ENCODE results near the gene FAM216A.
"Not testable (repeated sequence)": the region's sequence is repeated elsewhere in the genome, so short reads cannot be mapped to it uniquely, and the experiment has no call there.

FAM216A gene

DNA sequence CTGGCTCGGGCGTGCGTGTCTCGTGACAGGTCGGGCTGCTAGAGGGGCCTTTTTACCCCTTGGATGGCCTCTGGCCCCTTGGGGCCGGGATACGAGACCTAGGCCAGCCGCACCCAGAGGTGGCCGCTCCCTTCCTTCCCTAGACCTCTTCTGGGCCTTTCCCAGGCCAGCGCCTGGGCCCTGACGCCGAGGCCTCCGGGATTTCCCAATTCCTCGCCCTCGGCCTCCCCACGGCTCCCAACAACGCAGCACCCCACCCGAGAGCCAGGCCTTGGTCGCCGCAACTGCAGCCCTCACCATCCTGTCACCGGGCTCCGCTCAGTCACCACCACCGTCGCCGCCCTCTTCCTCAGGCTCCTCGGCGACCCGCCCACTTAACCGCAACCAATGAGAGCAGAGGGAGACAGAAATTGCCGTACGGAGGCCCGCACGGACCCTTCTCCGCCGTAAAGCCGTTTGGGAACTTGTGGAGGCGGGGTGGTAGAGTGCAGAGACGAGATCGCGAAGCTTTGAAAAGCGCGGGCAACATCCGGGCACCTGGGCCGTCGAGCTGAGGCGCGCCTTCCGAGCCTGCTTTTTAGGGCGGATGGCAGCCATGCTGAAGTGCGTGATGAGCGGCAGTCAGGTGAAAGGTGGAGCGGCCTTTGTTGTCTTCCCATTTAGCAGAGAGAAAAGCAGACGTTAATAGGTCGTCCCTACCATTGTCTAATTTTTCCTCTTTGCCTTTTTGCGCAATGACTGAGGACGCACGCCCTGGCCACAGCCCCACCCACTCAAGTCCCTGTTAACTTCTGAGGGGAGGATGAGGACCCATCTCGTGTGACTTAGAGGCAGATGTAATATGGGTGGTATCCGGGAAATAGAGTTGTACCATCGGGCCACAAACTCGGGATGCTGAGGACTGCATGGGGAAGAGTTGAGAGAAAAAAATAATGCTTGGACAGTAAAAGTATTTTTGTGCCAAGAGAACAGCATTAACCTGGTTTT, 33.4 kb downstream of the FAM216A start, which contains the start of the genes RAD9B and VPS29:
Gene RAD9B, plus strand, starts transcription at position 580 of the 987 bp plus-strand sequence. Its CDS starts 7 bp downstream, at position 587.
Gene VPS29, minus strand, starts transcription at position 360 of the 987 bp plus-strand sequence. Its CDS starts 60 bp downstream, at position 300.
- peak; percentile 66 for FAIRE-seq

DNA sequence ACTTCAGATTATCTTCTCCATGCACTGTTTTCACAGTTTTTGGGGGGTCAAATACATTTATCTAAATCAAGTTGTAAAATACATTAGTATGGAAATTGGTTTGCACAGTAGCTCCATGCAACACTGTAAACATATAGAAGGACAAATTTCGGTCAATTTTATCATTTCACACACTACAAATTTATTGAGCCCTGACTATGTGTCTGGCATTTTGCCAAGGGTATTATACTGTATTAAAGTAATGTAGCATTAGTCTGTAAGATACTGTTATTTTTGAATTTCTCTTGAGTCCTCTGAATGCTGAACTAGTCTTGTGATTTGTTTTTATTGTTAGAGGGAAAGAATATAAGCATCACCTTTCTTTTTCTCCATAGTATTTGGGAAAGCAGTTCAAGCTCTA, 34.8 kb downstream of the FAM216A start:
- no peak for FAIRE-seq

DNA sequence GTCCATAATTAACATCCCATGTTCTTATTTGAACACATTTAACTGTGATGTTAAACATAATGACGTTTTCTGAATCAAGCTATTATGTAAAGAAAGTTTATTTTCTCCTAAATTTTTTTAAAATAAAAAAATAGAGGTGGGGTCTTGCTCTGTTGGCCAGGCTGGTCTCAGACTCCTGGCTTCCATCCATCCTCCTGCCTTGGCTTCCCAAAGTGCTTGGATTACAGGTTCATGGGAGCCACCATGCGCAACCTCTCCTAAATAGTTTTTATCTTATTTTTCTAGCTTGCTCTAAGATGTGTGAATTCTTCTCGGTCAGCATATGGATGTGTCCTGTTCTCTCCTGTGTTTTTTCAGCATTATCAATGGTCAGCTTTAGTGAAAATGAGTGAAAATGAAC, 36.7 kb downstream of the FAM216A start:
- no peak for FAIRE-seq

DNA sequence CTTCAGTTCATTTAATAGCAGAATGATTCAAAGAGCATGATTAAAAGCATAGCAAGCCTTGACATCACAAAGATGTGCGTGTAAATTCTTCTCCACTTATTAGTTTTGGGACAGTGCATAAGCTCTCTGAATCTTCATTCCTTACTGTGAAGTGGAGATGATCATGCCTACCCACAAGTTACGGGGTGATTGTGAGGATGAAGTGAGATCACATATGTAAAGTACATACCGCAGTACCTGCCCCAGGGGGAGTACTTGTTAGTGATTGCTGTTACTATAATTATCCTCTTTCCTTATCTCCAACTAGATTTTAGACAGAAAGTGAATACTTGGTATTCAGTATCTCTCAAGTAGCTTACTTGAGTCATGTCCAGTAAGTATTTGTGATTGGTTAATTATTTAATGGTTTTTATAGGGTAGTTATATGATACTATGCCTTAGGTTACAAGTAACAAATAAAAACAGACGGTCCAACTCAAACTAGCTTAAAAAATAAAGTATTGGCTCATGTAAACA, 39.5 kb downstream of the FAM216A start:
- FAIRE-seq = no peak

DNA sequence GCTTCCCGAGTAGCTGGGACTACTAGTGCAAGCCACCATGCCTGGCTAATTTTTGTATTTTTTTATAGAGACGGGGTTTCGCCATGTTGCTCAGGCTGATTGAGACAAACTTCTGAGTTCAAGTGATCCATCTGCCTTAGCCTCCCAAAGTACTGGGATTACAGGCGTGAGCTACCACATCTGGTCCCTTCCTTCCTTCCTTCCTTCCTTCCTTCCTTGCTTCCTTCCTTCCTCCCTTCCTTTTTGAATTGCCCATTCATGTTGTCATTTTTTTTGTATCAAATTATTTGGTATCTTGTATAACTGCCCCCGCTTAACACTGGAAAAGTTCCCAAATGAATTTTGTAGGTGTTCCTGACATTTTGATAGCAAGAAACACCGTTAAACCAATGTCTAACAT, 45.2 kb downstream of the FAM216A start:
- no peak for FAIRE-seq

DNA sequence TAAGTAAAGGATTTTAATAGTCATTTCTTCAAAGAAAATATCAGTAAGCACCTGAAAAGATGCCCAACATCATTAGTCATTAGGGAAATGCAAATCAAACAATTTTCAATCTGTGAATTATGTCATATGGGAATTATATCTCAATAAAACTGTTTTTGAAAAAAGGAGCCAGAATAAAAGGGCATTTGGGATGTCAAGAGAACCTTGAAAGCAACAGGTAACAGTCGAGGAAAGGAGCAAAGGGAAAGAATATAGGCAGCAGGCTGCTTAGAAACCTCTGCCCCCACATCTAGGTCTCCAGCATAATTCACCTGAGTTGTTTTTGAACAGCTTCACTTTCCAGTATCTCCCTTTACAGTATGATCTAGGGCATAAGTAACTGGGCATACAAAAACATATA, 45.7 kb downstream of the FAM216A start:
- FAIRE-seq = no peak

DNA sequence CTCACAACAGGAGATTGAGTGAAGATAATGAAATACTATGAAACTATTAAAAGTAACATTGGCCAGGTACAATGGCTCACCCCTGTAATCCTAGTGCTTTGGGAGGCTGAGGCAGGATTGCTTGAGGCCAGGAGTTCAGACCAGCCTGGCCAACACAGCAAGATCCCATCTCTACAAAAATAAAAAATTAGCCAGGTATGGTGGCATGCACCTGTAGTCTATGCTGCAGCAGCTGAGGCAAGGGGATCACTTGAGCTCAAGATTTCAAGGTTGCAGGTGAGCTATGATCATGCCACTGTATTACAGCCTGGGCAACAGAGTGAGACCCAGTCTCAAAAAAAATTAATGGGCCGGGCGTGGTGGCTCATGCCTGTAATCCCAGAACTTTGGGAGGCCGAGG, 48.4 kb downstream of the FAM216A start:
- FAIRE-seq = no peak

DNA sequence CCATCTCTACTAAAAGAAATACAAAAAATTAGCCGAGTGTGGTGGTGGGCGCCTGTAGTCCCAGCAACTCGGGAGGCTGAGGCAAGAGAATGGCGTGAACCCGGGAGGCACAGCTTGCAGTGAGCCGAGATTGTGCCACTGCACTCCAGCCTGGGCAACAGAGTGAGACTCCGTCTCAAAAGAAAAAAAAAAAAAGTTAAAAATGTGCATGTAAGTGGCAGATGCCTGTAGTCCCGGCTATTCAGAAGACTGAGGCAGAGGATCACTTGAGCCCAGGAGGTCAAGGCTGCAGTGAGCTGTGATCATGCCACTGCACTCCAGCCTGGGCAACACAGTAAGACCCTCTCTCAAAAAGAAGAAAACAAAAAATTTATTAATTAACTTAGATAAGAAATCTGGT, 49.4 kb downstream of the FAM216A start:
- not testable (repeated sequence) for FAIRE-seq

DNA sequence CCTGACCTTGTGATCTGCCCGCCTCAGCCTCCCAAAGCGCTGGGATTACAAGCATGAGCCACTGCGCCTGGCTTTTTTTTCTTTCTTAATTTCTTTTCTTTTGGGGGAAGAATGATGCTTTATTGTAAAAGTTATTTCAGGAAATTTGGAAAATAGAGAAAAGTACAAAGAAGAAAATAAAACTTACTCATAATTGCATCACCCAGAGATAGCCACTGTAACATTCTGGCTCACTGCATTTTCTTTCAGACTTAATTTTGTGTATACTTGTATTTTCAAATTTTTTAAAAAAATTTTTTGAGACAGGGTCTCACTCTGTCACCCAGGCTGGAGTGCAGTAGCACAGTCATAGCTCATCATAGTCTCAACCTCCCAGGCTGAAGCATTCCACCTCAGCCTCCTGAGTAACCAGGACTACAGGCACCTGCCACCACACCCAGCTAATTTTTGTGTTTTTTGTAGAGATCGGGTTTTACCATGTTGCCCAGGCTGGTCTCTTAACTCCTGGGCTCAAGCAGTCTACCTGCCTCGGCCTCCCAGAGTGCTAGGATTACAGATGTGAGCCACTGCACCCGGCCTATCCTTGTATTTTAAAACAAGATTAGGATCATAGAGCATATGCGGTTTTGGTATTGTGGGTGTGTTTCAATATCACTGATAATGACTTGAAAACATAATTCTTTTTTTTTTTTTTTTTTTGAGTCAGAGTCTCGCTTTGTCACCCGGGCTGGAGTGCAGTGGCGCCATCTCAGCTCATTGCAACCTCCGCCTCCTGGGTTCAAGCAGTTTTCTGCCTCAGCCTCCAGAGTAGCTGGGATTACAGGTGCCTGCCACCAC, 52.4 kb downstream of the FAM216A start:
- FAIRE-seq = not testable (repeated sequence)

DNA sequence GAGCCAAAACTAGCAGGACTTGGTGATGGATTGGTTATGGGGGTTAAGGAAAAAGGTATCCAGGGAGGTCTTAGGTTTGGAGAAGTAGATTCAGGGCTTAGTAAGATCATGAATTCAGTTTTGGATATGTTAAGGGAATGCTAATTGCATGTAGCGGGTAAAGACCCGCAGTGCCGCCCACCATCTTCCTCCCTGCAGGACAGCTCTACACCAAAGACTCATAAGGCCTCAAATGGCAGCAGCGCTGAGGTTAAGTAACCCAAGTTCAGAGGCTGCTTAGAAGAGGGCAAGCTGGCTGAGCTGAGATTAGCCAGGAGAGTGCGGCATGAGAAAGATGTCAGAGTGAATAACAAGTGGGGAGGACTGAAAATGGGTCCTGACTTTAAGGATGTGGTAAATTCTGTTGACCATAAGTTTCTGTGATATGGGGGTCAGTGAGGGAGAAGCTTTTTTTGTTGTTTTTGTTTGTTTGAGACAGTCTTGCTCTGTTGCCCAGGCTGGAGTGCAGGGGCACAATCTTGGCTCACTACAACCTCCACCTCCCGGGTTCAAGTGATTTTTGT, 59.7 kb downstream of the FAM216A start:
- no peak for FAIRE-seq

DNA sequence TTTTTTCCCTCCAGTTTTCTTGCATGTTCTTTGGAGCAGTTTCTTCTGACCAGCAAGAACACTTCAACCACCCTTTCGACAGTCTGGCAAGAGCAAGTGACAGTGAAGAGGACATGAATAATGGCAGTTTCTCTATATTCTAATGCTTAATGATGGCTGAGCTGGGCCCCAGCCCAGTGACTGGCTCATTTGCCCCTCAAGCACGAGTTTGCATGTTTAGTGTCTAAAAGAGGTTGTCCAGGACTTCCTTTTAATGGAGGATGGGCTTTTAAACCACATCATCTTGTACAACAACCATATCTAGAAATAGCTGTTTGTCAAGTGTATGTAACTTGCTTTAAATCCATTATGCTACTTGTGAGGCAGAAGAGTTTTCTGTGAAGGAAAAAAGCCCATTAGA, 61.9 kb downstream of the FAM216A start:
- no peak for FAIRE-seq

DNA sequence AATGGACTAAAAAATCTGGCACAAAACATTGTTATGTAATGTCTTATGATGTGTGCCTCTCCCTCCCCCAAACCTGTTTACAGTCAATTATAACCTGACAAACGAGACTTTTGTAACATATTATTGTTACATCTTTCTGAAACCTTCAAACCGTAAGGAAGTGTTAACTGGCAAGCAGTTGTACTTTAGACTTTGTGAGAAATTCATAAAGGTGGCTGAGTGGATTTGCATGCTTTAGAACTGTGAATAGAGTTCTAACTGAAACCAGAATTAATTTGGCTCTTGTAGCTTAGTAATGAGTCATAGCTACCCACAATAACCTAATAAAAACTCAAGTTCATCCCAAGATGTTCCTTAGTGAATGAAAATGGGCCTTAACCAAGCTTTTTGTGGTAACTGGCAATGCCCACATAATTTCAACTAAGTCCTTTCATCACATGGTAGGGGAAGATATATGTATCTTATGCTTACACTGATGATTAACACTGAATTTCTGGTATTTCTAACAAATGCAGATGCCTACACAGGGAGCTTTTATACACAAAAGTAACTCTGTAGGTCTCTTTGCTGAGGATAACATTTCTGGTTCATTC, 63.2 kb downstream of the FAM216A start:
- no peak for FAIRE-seq

DNA sequence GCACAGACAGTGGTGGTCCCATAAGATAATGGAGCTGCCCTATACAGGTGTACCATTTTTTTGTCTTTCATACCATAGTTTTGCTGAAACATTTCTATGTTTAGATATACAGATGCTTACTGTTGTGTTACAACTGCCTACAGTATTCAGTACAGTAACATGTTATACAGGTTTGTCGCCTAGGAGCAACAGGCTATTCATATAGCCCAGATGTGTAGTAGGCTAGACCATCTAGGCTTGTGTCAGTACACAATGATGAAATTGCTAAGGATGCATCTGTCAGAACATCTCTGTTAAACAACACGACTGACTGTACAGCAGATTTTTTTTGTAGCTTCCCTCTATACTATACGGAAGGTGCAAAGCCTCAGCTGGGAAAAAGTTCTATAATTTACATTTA, 64.0 kb downstream of the FAM216A start:
- no peak for FAIRE-seq

DNA sequence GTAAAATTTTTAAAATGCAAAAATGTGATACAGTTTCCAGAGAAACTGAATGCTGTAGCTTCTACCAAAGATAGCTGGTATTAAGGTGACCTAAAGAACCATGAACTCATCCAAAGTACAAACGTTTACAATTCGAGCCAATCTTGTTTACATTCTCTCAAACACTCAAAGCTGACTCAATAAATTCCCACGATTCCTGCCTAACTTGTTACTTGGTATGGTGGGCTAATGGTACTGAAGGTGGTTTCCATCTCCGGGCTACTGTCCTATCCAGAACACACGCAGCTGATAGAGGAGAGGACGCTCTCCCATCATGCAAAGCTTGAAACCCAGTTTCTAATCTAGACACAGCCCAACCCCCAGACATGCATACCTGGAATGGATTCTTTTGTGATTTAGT, 65.0 kb downstream of the FAM216A start:
- no peak for FAIRE-seq

DNA sequence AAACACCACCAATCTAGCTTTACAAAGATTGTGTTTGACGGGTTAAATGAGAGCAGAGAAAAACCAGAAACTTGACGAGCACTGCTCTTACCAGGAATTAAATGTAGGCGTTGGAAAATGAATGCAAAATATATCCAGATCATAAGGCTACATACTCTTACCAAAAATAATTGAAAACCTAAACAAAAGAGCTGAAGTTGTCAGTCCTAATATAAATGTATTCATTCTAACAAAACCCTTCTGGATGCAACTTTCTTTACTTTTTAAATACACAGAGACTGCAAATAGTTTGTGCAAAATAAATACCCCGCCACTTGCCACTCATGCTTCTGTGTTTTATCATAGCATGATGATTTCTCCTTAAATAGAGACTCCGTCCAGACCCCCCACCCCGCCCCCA, 66.2 kb downstream of the FAM216A start:
- no peak for FAIRE-seq

DNA sequence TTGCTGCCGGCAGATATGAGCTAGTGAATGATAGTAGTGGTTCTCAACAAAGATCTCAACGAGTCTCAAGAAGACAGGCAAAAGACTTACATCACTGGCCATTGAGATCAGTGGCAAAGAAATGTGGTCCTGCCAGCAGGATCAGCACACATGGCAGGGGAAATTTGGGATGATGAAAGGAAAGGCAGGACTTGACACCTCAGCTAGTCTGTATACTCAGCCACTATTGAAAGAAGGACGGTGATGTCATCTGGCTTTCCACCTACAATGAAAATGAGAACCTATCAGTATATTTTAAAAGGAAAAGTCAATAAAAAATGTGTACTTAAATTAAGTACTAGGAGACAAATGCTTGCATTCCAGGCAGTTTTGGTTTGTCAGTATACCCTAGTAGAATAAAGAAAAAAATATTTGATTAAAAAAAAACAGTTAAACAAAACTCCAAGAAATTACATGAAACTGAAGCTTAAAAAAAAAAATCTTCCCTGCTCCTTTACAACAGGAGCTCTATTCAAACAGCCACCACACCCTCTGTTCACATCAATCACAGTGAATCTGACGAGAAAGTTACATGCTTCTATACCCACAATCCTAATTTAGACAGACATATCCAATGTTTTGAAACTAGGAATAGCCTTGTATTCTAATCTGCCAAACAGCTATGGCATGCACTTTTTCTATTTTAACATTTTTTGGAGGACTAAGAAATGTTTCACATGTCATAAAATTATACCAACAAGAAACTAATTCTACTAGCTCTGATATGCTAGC, 68.4 kb downstream of the FAM216A start:
- no peak for FAIRE-seq

DNA sequence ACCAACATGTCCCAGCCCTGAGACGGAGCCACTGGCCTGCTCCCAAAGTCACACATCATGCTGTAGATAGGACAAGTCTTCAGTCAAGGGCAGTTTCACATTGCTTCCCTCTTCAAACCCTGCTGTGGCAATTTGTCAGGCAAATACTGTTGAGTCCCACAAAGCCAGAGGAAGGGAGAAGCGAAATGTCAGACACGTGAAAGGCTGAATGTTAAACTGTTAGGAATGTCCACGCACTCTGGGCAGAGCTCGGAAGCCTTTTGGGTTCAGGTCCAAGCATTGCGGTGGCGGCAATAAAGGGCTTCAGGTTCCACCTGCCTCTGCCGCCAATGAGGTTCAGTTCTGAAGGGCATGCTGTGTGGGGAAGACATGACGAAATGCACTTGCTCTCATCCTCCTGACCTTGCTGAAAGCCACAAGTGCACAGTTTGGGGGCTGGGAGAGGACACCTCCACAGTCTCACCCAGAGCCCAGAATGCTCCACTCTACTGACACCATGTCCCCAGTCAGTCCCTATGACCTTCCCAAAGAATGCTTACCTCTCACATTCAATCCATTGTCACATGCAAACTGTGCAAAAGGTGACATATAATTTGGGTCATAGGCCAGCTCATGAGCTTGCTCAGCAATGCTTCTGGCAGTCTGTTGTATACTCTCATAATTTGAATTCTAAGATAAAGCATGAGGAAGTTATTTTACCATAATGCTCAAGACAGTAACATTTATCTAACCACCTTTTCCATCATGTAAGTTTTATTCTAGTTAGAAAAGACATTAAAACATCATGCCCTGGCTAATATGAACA, 69.2 kb downstream of the FAM216A start:
- no peak for FAIRE-seq

DNA sequence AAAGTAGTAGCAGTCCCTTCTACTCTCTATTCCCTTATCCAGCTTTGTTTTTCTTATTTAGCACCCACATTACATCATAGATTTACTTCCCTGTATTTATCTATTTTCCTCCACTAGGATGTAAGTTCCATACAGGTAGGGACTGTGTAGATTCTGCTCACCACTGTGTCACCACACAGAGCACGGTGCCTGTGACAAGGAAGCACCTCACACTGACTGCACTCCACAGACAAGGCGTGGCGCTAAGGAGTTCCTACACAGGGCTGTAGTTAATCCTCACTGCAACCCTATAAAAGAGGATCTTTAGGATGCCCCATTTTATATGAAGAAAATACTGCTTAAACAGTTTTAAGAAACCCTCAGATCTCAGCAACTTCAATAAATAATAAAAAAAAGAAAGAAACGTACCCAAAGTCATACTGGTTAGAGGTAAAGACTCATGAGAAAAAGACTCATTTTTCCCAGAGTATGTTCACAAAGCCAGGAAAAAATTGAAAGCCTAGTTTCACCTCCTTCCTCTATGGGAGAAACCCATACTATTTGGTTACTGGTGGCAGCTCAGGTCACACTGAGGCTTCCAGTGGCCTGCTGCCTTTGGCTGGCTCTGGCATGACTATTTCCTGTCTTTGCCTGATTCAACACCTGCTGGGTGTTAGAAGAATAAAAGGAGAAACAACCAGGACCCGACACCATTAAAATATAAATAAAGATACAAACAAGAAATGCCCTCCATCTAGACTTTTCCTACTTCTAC, 70.4 kb downstream of the FAM216A start:
- FAIRE-seq = no peak

Data from TTC549 (cell line).